ENCODE results near the gene COMMD9. TPM values are rescaled to one million over a fixed set of nuclear protein-coding genes. Genes with fewer than 3 reads are reported as not detected.

COMMD9 gene
- total and polyA plus RNA-seq, 2 donors (not counting 1 experiment from before 2014, with no cell fraction given): 41.3 to 47.4 TPM

DNA sequence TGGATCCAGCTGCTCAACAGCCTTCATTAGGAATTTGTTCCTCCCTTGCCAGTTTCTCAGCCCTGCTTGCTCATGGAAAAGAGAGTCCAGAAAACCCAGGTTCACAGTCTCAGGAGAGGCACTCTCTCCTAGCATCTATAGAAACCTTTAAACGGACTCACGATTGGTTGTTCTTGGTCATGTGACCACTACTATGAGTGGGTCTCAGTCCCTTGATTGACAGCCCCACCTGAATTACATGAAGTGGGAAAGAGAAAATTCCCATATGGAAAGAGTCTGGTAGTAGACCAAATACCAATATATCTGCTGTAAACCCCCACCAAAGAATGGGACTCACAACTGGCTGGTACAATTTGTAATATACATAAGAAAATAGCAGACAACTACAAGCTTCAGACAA lies 54.4 kb downstream of the COMMD9 start:
- no peaks in the 10 kb centered on the region for H3K27me3 ChIP-seq (replicated peaks in 1 of 4; ENCODE audit: control extremely low read depth in 1 of 4, control insufficient read depth in 3 of 4, insufficient read depth in 4 of 4, low read length in 3 of 4)
- H3K27ac Mint-ChIP-seq: no peak overlapping the region
- no peaks in the 10 kb centered on the region for H4K20me1 ChIP-seq (ENCODE audit: control insufficient read depth, insufficient read depth, low read length, poor library complexity, severe bottlenecking)
- ATAC-seq (ENCODE audit: low read depth): no peak
- POLR2A ChIA-PET: no interaction called here
- no peak overlapping the region for H3K27ac ChIP-seq (ENCODE audit: low read length in 2 of 2)
- no peak for DNase-seq
- no peaks in the 10 kb centered on the region for H3K9me3 ChIP-seq (ENCODE audit: control extremely low read depth in 1 of 3, control insufficient read depth in 2 of 3, insufficient read depth in 1 of 3, low read length in 2 of 3)
- H3K4me1 ChIP-seq (ENCODE audit: control insufficient read depth in 2 of 2, insufficient read depth in 2 of 2, low read length in 2 of 2): no peaks in the 10 kb centered on the region
- no peaks in the 10 kb centered on the region for H3K9me3 Mint-ChIP-seq (ENCODE audit: insufficient read depth)
- intact Hi-C loops (cut with micrococcal nuclease): no loop called here
- H3K79me2 ChIP-seq (ENCODE audit: control insufficient read depth, insufficient read depth, low read length): no peaks in the 10 kb centered on the region
- 100% methylated on average over 2 of the region's 2 CpGs for WGBS (ENCODE audit: insufficient coverage)
- no peak overlapping the region for H3K9ac ChIP-seq (ENCODE audit: low read length)
- H3K4me3 Mint-ChIP-seq: no peak overlapping the region
- H3K27me3 Mint-ChIP-seq: peaks cover 20% of the 10 kb centered on the region
- H3K36me3 ChIP-seq (replicated peaks in 1 of 2; ENCODE audit: control extremely low read depth in 1 of 2, control insufficient read depth in 1 of 2, extremely low read depth in 1 of 2, insufficient read depth in 2 of 2, low read length in 1 of 2): no peaks in the 10 kb centered on the region
- no peak overlapping the region for H3K4me3 ChIP-seq (ENCODE audit: control extremely low read depth in 1 of 5, extremely low read depth in 1 of 5, insufficient read depth in 1 of 5, low read depth in 2 of 5, low read length in 4 of 5)
- no peak for TF ChIP-seq EZH2 (IDR thresholded peaks at IDR 0.05; ENCODE audit: borderline replicate concordance, insufficient read depth, low read depth, low read length, poor library complexity, severe bottlenecking)
- TF ChIP-seq, protein P1, sequence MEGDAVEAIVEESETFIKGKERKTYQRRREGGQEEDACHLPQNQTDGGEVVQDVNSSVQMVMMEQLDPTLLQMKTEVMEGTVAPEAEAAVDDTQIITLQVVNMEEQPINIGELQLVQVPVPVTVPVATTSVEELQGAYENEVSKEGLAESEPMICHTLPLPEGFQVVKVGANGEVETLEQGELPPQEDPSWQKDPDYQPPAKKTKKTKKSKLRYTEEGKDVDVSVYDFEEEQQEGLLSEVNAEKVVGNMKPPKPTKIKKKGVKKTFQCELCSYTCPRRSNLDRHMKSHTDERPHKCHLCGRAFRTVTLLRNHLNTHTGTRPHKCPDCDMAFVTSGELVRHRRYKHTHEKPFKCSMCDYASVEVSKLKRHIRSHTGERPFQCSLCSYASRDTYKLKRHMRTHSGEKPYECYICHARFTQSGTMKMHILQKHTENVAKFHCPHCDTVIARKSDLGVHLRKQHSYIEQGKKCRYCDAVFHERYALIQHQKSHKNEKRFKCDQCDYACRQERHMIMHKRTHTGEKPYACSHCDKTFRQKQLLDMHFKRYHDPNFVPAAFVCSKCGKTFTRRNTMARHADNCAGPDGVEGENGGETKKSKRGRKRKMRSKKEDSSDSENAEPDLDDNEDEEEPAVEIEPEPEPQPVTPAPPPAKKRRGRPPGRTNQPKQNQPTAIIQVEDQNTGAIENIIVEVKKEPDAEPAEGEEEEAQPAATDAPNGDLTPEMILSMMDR (IDR thresholded peaks at IDR 0.05): no peak
- no peak overlapping the region for H3K4me2 ChIP-seq (replicated peaks; ENCODE audit: low read depth, low read length, poor library complexity, severe bottlenecking)
- CTCF ChIA-PET: no interaction called here
- H3K4me1 Mint-ChIP-seq: no peaks in the 10 kb centered on the region
- no peak overlapping the region for H2AFZ ChIP-seq (ENCODE audit: insufficient read depth, low read depth, low read length, poor library complexity, severe bottlenecking)

DNA sequence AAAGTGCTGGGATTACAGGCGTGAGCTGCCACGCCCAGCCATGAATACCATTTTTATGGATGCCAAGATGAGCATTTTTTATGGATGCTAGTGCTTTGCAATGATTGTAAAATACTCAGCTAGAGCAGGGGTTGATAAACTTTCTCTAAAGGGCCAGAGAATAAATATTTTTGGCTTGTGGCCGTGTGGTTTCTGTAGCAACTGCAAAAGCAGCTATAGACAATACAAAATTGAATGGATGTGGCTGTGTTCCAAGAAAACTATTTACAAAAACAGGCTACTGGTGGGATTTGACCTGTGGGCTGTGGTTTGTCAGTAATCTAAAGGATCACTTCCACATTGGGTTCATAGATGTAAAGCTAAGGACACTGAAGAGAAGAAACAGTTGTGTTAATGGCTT lies 56.0 kb downstream of the COMMD9 start:
- ATAC-seq (ENCODE audit: low read depth) (no peak), DNase-seq (no peak)
- Histone ChIP-seq H3K9me3 (ENCODE audit: control extremely low read depth in 1 of 3, control insufficient read depth in 2 of 3, insufficient read depth in 1 of 3, low read length in 2 of 3) (no peaks in the 10 kb centered on the region), H4K20me1 (ENCODE audit: control insufficient read depth, insufficient read depth, low read length, poor library complexity, severe bottlenecking) (no peaks in the 10 kb centered on the region), H3K36me3 (replicated peaks in 1 of 2; ENCODE audit: control extremely low read depth in 1 of 2, control insufficient read depth in 1 of 2, extremely low read depth in 1 of 2, insufficient read depth in 2 of 2, low read length in 1 of 2) (no peaks in the 10 kb centered on the region), H3K79me2 (ENCODE audit: control insufficient read depth, insufficient read depth, low read length) (no peaks in the 10 kb centered on the region), H3K4me3 (ENCODE audit: control extremely low read depth in 1 of 5, extremely low read depth in 1 of 5, insufficient read depth in 1 of 5, low read depth in 2 of 5, low read length in 4 of 5) (no peak overlapping the region), H3K27me3 (replicated peaks in 1 of 4; ENCODE audit: control extremely low read depth in 1 of 4, control insufficient read depth in 3 of 4, insufficient read depth in 4 of 4, low read length in 3 of 4) (no peaks in the 10 kb centered on the region), H3K4me1 (ENCODE audit: control insufficient read depth in 2 of 2, insufficient read depth in 2 of 2, low read length in 2 of 2) (no peaks in the 10 kb centered on the region), H3K27ac (ENCODE audit: low read length in 2 of 2) (no peak overlapping the region), H3K9ac (ENCODE audit: low read length) (no peak overlapping the region), H3K4me2 (replicated peaks; ENCODE audit: low read depth, low read length, poor library complexity, severe bottlenecking) (no peak overlapping the region), H2AFZ (ENCODE audit: insufficient read depth, low read depth, low read length, poor library complexity, severe bottlenecking) (no peak overlapping the region)
- TF ChIP-seq, protein P1 (IDR thresholded peaks at IDR 0.05): no peak
- TF ChIP-seq EZH2 (IDR thresholded peaks at IDR 0.05; ENCODE audit: borderline replicate concordance, insufficient read depth, low read depth, low read length, poor library complexity, severe bottlenecking): no peak
- intact Hi-C loops (cut with micrococcal nuclease): no loop called here
- Mint-ChIP-seq H3K27me3 (peaks cover 20% of the 10 kb centered on the region), H3K9me3 (ENCODE audit: insufficient read depth) (no peaks in the 10 kb centered on the region), H3K27ac (no peak overlapping the region), H3K4me3 (no peak overlapping the region), H3K4me1 (no peaks in the 10 kb centered on the region)
- WGBS (ENCODE audit: insufficient coverage): 95% methylated on average over 2 of the region's 3 CpGs
- POLR2A ChIA-PET: no interaction called here
- CTCF ChIA-PET: no interaction called here
